NCI-H82 treated with DMSO at 0.1 percent for 48 hours (cell line): ENCODE measurements around the gene PARVB.

Experiments
- DNase-seq: peaks from one replicate; lab custom pipeline; 2025; ENCODE audit not compliant: unreplicated experiment; lab: John Stamatoyannopoulos, UW

PARVB gene

GRCh38 chr22:44194569-44194968, 170.5 kb downstream of the PARVB start:
- no peak for DNase-seq

- no peak for DNase-seq
Observed at GRCh38 chr22:44195189-44195871, 171.2 kb downstream of the PARVB start.

- DNase-seq, result no peak
Observed at GRCh38 chr22:44196241-44196640, 172.1 kb downstream of the PARVB start.

GRCh38 chr22:44196731-44197131, 172.6 kb downstream of the PARVB start:
- DNase-seq, result no peak

GRCh38 chr22:44197271-44197670, 173.2 kb downstream of the PARVB start:
- DNase-seq, result no peak

GRCh38 chr22:44199164-44199563, 175.1 kb downstream of the PARVB start:
- no peak for DNase-seq

GRCh38 chr22:44199866-44200265, 175.8 kb downstream of the PARVB start:
- no peak for DNase-seq

GRCh38 chr22:44200451-44200850, 176.3 kb downstream of the PARVB start:
- DNase-seq, result no peak

- DNase-seq, result no peak
Observed at GRCh38 chr22:44200855-44201550, 176.9 kb downstream of the PARVB start.

- DNase-seq, result no peak
Observed at GRCh38 chr22:44201665-44202064, 177.6 kb downstream of the PARVB start.

- no peak for DNase-seq
Observed at GRCh38 chr22:44202261-44202789, 178.2 kb downstream of the PARVB start.

- no peak for DNase-seq
Observed at GRCh38 chr22:44203203-44203602, 179.1 kb downstream of the PARVB start.

GRCh38 chr22:44204739-44205515, 180.8 kb downstream of the PARVB start:
- no peak for DNase-seq

GRCh38 chr22:44205516-44206329, 181.6 kb downstream of the PARVB start:
- DNase-seq, result no peak

- DNase-seq, result no peak
Observed at GRCh38 chr22:44206330-44206645, 182.2 kb downstream of the PARVB start.

- no peak for DNase-seq
Observed at GRCh38 chr22:44206696-44207095, 182.6 kb downstream of the PARVB start.

GRCh38 chr22:44207173-44207980, 183.3 kb downstream of the PARVB start:
- no peak for DNase-seq

GRCh38 chr22:44207981-44208317, 183.8 kb downstream of the PARVB start:
- DNase-seq, result no peak

- DNase-seq, result no peak
Observed at GRCh38 chr22:44209343-44209742, 185.2 kb downstream of the PARVB start.

- no peak for DNase-seq
Observed at GRCh38 chr22:44210722-44211121, 186.6 kb downstream of the PARVB start.
